Spleen (tissue), 7 donors: ENCODE measurements around the gene B4GALT4.

ENCODE experiments used
- CTCF ChIP-seq, 11 experiments: fragments of 200-600 bp in 7 of 11; fragments of 450-650 bp in 4 of 11; sonication (generic) in 4 of 11; IDR thresholded peaks in 8 of 11; conservative IDR thresholded peaks in 3 of 11; 1 replicate in 7 of 11; 2 replicates in 4 of 11; pipeline versions ENCODE4 v1.4.0 to v1.8.0; 2016 to 2021; ENCODE audit warnings: antibody characterized with exemption in 11 of 11, inconsistent platforms in 4 of 11, mild to moderate bottlenecking in 1 of 11
- POLR2A ChIP-seq, 3 donors: fragments of 450-650 bp; IDR thresholded peaks; one replicate each; pipeline ENCODE4 v1.5.1; 2017; ENCODE audit warnings: antibody characterized with exemption in 3 of 3, mild to moderate bottlenecking in 1 of 3
- POLR2AphosphoS5 ChIP-seq, 3 donors: sonication (generic); formaldehyde crosslinking; IDR thresholded peaks; one replicate each; pipeline ENCODE4 v1.5.1; 2017; ENCODE audit warnings: antibody characterized with exemption in 3 of 3
- donor health status: DM: no; HTN: no; CAD: no; lungs with moderate emphysema.
- donor health status: DM: no; HTN: no; CAD: no.
- donor health status: DM: no; HTN: no; CAD: no.

DNA sequence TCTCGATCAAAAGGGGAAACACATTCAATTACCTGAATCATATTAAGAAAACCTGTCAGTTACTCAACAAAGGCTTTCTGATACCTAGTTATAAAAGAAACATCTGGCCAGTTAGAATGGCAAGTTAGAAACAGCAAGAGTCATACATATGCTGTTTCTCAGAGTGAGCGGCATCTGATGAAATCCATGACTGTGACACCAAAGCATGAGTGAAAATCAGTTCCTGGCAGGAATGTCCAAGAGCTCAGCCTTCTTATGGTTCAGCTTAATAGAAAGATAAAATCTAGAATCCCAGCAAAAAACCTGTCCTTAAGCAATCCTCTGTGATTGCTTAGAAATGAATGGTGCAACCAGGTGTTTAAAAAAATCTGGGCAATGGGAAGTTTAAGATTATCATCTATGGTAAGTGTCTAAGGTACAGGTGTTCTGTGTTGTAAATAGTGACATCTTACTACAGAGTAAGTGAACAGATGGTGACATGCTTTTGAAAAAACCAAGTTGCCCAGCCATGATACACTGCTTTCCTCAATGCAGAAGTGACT lies 18.8 kb downstream of the B4GALT4 start:
- TF ChIP-seq CTCF (IDR thresholded peaks at IDR 0.05 in 8 of 11, conservative IDR thresholded peaks at IDR 0.05 in 3 of 11): no peak
- no peak for TF ChIP-seq POLR2A (IDR thresholded peaks at IDR 0.05)
- no peak for TF ChIP-seq POLR2AphosphoS5 (IDR thresholded peaks at IDR 0.05)
